Stimulated activated CD8-positive, alpha-beta memory T cell treated with anti-CD3 and anti-CD28 coated beads, Interleukin-2, amount 100 ng/mL, for 1 hour (primary cell): ENCODE data around the gene GTF2E1.
"Not testable (repeated sequence)": the region's sequence is repeated elsewhere in the genome, so short reads cannot be mapped to it uniquely, and the experiment has no call there.

Source experiments
- DNase-seq, 2 donors: peaks; one replicate each; pipeline ENCODE4 v3.0.0-alpha.2; 2020; ENCODE audit warnings: low read depth in 2 of 2

The GTF2E1 gene

GRCh38 chr3:120753810-120754209, 11.3 kb downstream of the GTF2E1 start:
- no peak for DNase-seq

- DNase-seq = no peak
These were observed 13.5 kb downstream of the GTF2E1 start for GRCh38 chr3:120756061-120756460.

- DNase-seq = not testable (repeated sequence)
These were observed 16.0 kb downstream of the GTF2E1 start for GRCh38 chr3:120758551-120758950.

- DNase-seq = no peak
These were observed 20.1 kb downstream of the GTF2E1 start for GRCh38 chr3:120762615-120763014.

- no peak for DNase-seq
These were observed 21.1 kb downstream of the GTF2E1 start for GRCh38 chr3:120763601-120764000.

- DNase-seq = no peak
These were observed 21.7 kb downstream of the GTF2E1 start for GRCh38 chr3:120764206-120764605.

GRCh38 chr3:120765830-120766493, 23.4 kb downstream of the GTF2E1 start:
- DNase-seq = no peak

GRCh38 chr3:120766576-120766975, 24.0 kb downstream of the GTF2E1 start:
- DNase-seq = no peak

GRCh38 chr3:120767106-120767505, 24.6 kb downstream of the GTF2E1 start:
- DNase-seq = no peak

- DNase-seq = no peak
These were observed 26.9 kb downstream of the GTF2E1 start for GRCh38 chr3:120769436-120769835.

GRCh38 chr3:120770891-120771290, 28.3 kb downstream of the GTF2E1 start:
- DNase-seq = no peak

GRCh38 chr3:120772081-120772480, 29.5 kb downstream of the GTF2E1 start:
- DNase-seq = no peak

GRCh38 chr3:120773932-120774331, 31.4 kb downstream of the GTF2E1 start:
- DNase-seq = no peak

GRCh38 chr3:120775411-120775810, 32.9 kb downstream of the GTF2E1 start:
- no peak for DNase-seq

- no peak for DNase-seq
These were observed 36.2 kb downstream of the GTF2E1 start for GRCh38 chr3:120778776-120779175.

- no peak for DNase-seq
These were observed 38.4 kb downstream of the GTF2E1 start for GRCh38 chr3:120780977-120781376.

GRCh38 chr3:120785832-120786231, 43.3 kb downstream of the GTF2E1 start:
- not testable (repeated sequence) for DNase-seq

- DNase-seq = no peak
These were observed 48.5 kb downstream of the GTF2E1 start for GRCh38 chr3:120791010-120791409.

GRCh38 chr3:120791913-120792312, 49.4 kb downstream of the GTF2E1 start:
- no peak for DNase-seq

GRCh38 chr3:120793601-120794000, 51.1 kb downstream of the GTF2E1 start:
- DNase-seq = no peak

- DNase-seq = peak; percentile 66 to 74
These were observed 52.6 kb downstream of the GTF2E1 start for GRCh38 chr3:120795017-120795648.

- DNase-seq = no peak
These were observed 53.4 kb downstream of the GTF2E1 start for GRCh38 chr3:120795959-120796358.

- no peak for DNase-seq
These were observed 54.4 kb downstream of the GTF2E1 start for GRCh38 chr3:120796976-120797375.

GRCh38 chr3:120797857-120798256, 55.3 kb downstream of the GTF2E1 start:
- DNase-seq = no peak
